Loucy (cell line): Measurements from ENCODE around the gene SMIM13.
A peak's percentile ranks its signal among the peaks of the same experiment; 100 is the strongest.

ENCODE experiments used
- H2AFZ ChIP-seq: fragments of 200-600 bp; sonication (generic); 2 replicates; pipeline ENCODE4 v1.6.0; 2016; ENCODE audit warnings: antibody characterized with exemption, mild to moderate bottlenecking, low read length, moderate library complexity
- H3F3A ChIP-seq: fragments of 200-600 bp; 2 replicates; pipeline ENCODE4 v1.6.0; 2016; ENCODE audit warnings: antibody characterized with exemption, low read depth, mild to moderate bottlenecking
- H3K27me3 ChIP-seq: fragments of 200-600 bp; sonication (generic); 2 replicates; pipeline ENCODE4 v1.6.1; 2014; ENCODE audit warnings: low read length, mild to moderate bottlenecking; ENCODE audit not compliant: insufficient read depth, poor library complexity, severe bottlenecking
- H3K36me3 ChIP-seq: fragments of 200-600 bp; sonication (generic); 2 replicates; pipeline ENCODE4 v1.6.1; 2016; ENCODE audit warnings: low read length; ENCODE audit not compliant: insufficient read depth
- H3K4me1 ChIP-seq: fragments of 200-600 bp; sonication (generic); 2 replicates; pipeline ENCODE4 v1.5.1; 2014; ENCODE audit warnings: low read length, mild to moderate bottlenecking; ENCODE audit not compliant: insufficient read depth, poor library complexity, severe bottlenecking
- H3K4me2 ChIP-seq: fragments of 200-600 bp; sonication (generic); 2 replicates; pipeline ENCODE4 v1.6.0; 2014; ENCODE audit warnings: antibody characterized with exemption, low read length, low read depth, mild to moderate bottlenecking; ENCODE audit not compliant: poor library complexity, severe bottlenecking
- H3K4me3 ChIP-seq: fragments of 200-600 bp; sonication (generic); 2 replicates; pipeline ENCODE4 v1.5.1; 2014; ENCODE audit warnings: low read length, mild to moderate bottlenecking, mixed read lengths; ENCODE audit not compliant: poor library complexity, severe bottlenecking
- H3K79me2 ChIP-seq: fragments of 200-600 bp; sonication (generic); 2 replicates; pipeline ENCODE4 v1.6.1; 2014; ENCODE audit warnings: low read length; ENCODE audit not compliant: insufficient read depth
- H3K9ac ChIP-seq: fragments of 200-600 bp; sonication (generic); 2 replicates; pipeline ENCODE4 v1.6.0; 2014; ENCODE audit warnings: mild to moderate bottlenecking, low read depth, low read length, moderate library complexity; ENCODE audit not compliant: poor library complexity, severe bottlenecking
- H3K9me2 ChIP-seq: fragments of 200-600 bp; sonication (generic); replicated peaks from 2 replicates; pipeline ENCODE4 v1.6.1; 2016; ENCODE audit warnings: low read depth, low read length, mixed read lengths
- H3K9me3 ChIP-seq: fragments of 200-600 bp; sonication (generic); 2 replicates; pipeline ENCODE4 v1.6.1; 2014; ENCODE audit warnings: mild to moderate bottlenecking, antibody characterized with exemption, low read length, low read depth; ENCODE audit not compliant: insufficient read depth
- H4K20me1 ChIP-seq: fragments of 200-600 bp; sonication (generic); 2 replicates; pipeline ENCODE4 v1.6.0; 2014; ENCODE audit warnings: antibody characterized with exemption, low read length, mild to moderate bottlenecking; ENCODE audit not compliant: insufficient read depth, poor library complexity, severe bottlenecking
- EZH2phosphoT487 ChIP-seq: fragments of 200-600 bp; IDR thresholded peaks from 2 replicates; pipeline ENCODE4 v1.6.1; 2018; ENCODE audit warnings: antibody characterized with exemption, mild to moderate bottlenecking, moderate library complexity, borderline replicate concordance
- TF ChIP-seq, protein P1 (sequence below): fragments of 200-600 bp; sonication (generic); conservative IDR thresholded peaks from 2 replicates; pipeline ENCODE4 v1.5.1; 2014; ENCODE audit warnings: mild to moderate bottlenecking, antibody characterized with exemption, low read length

Gene SMIM13

DNA sequence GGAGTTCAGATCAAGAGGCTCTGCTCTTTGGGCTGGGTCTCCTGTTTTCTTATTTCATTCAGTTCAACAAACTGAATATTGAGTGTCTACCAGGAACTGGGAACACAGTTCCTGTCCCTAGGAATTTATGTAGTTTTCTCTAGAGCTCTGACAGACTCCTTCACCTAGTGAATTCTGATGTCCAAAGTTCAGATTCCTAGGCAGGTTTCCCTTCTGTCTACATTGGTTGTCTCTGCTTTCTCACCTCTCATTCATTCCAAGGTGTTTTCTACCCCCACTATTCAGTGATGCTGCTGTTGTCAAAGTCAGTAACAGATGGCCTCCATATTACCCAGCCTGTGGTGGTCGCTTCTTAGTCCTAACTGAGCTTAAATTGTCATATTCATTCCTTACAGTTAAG lies 4.4 kb downstream of the SMIM13 start:
- Histone ChIP-seq H3K4me2 (peak overlapping the region; percentile 92), H3K9me3 (0 out of 2 replicates have a peak, but pooled peaks cover 3% of the 10 kb centered on the region), H3K9ac (peak overlapping the region; percentile 34), H3F3A (no peaks in the 10 kb centered on the region), H3K36me3 (no peaks in the 10 kb centered on the region), H3K4me1 (peaks cover 41% of the 10 kb centered on the region), H3K27me3 (no peaks in the 10 kb centered on the region), H3K9me2 (no peaks in the 10 kb centered on the region), H3K4me3 (peak overlapping the region; percentile 29), H2AFZ (no peak overlapping the region), H4K20me1 (peaks cover 27% of the 10 kb centered on the region), H3K79me2 (peaks cover 89% of the 10 kb centered on the region)
- no peak for TF ChIP-seq EZH2phosphoT487
- TF ChIP-seq, protein P1, sequence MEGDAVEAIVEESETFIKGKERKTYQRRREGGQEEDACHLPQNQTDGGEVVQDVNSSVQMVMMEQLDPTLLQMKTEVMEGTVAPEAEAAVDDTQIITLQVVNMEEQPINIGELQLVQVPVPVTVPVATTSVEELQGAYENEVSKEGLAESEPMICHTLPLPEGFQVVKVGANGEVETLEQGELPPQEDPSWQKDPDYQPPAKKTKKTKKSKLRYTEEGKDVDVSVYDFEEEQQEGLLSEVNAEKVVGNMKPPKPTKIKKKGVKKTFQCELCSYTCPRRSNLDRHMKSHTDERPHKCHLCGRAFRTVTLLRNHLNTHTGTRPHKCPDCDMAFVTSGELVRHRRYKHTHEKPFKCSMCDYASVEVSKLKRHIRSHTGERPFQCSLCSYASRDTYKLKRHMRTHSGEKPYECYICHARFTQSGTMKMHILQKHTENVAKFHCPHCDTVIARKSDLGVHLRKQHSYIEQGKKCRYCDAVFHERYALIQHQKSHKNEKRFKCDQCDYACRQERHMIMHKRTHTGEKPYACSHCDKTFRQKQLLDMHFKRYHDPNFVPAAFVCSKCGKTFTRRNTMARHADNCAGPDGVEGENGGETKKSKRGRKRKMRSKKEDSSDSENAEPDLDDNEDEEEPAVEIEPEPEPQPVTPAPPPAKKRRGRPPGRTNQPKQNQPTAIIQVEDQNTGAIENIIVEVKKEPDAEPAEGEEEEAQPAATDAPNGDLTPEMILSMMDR, result no peak

DNA sequence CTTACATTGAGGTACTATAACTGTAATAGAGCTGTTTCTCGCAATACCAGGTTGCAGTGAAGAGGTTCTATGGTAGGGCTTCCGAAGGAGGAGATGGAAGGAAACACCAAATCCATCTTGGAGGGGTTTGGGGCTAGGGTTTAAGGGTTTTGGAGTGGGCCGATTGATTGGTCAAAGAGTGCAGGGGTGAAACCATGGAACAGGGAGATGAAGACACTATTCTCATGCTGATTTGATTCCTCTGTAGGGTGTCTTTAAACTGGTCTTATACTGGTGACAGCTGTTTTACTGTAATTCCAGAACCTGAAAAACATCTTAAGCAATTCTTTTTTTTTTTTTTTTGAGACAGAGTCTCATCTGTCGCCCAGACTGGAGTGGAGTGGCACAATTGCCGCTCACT lies 7.8 kb downstream of the SMIM13 start:
- Histone ChIP-seq H3K4me3 (no peak overlapping the region), H3K36me3 (no peaks in the 10 kb centered on the region), H3K4me2 (no peak overlapping the region), H3K79me2 (peaks cover 100% of the 10 kb centered on the region), H3K27me3 (no peaks in the 10 kb centered on the region), H3K9ac (no peak overlapping the region), H2AFZ (no peak overlapping the region), H3K9me3 (0 out of 2 replicates have a peak, but pooled peaks cover 3% of the 10 kb centered on the region), H3K9me2 (no peaks in the 10 kb centered on the region), H3K4me1 (peaks cover 50% of the 10 kb centered on the region), H3F3A (no peaks in the 10 kb centered on the region), H4K20me1 (peaks cover 13% of the 10 kb centered on the region)
- TF ChIP-seq EZH2phosphoT487, result no peak
- TF ChIP-seq, protein P1, result no peak

DNA sequence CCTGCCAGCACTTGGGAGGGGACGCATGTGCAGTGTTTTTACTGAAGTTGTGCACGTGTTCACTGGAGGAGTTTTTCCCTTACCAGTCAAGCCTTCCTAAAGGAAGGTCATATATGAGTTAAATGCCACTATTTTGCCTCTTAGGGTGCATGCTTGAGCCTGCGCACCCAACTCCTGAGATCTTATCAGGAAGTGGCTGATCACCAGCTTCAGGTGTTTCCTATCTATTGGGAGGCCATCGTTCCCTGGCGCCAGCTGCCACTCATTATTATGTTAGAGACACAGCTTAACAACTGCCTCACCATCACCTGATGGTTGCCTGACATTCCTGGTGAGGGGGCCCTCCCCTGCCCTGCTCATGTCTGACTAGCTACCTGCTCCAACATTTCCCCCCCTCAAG lies 9.4 kb downstream of the SMIM13 start:
- H3F3A ChIP-seq, result no peaks in the 10 kb centered on the region
- TF ChIP-seq EZH2phosphoT487, result no peak
- TF ChIP-seq, protein P1, result no peak
- H4K20me1 ChIP-seq, result peaks cover 14% of the 10 kb centered on the region
- H3K36me3 ChIP-seq, result no peaks in the 10 kb centered on the region; the same call in 1 of the 2 replicates
- no peak overlapping the region for H3K9ac ChIP-seq
- no peak overlapping the region for H2AFZ ChIP-seq
- H3K4me3 ChIP-seq, result peak overlapping the region; percentile 47
- peaks cover 56% of the 10 kb centered on the region for H3K4me1 ChIP-seq
- peak overlapping the region; percentile 63 for H3K4me2 ChIP-seq
- H3K79me2 ChIP-seq, result peaks cover 100% of the 10 kb centered on the region
- no peaks in the 10 kb centered on the region for H3K27me3 ChIP-seq
- 0 out of 2 replicates have a peak, but pooled peaks cover 3% of the 10 kb centered on the region for H3K9me3 ChIP-seq
- no peaks in the 10 kb centered on the region for H3K9me2 ChIP-seq
